Measurements from ENCODE around the gene RAX.

- TF ChIP-seq CTCF (IDR thresholded peaks at IDR 0.05) (no peak), POLR2A (IDR thresholded peaks at IDR 0.05) (no peak)
Observed at GRCh38 chr18:59274533-59274928, 1.3 kb upstream of the RAX start.

Measured in sigmoid colon (tissue), 3 donors.